Muscle layer of duodenum (tissue), 2 donors: Measurements from ENCODE around the gene CTAG1B.
"Not testable (repeated sequence)": the region's sequence is repeated elsewhere in the genome, so short reads cannot be mapped to it uniquely, and the experiment has no call there.

ENCODE experiments used
- H3K27ac ChIP-seq: one replicate; pipeline ENCODE4 v1.7.0; 2013; ENCODE audit warnings: mild to moderate bottlenecking, low read length
- H3K27me3 ChIP-seq: one replicate; pipeline ENCODE4 v1.7.0; 2013; ENCODE audit warnings: low read depth, mild to moderate bottlenecking, control low read depth, low read length
- H3K36me3 ChIP-seq, 2 donors: one replicate each; pipeline ENCODE4 v1.7.0; 2013; ENCODE audit warnings: low read length in 2 of 2, control low read depth in 1 of 2, mild to moderate bottlenecking in 1 of 2; ENCODE audit not compliant: insufficient read depth in 2 of 2, control insufficient read depth in 1 of 2
- H3K4me1 ChIP-seq, 2 donors: one replicate each; pipeline ENCODE4 v1.7.0; 2013; ENCODE audit warnings: low read length in 2 of 2, mild to moderate bottlenecking in 2 of 2, control low read depth in 1 of 2, moderate library complexity in 1 of 2; ENCODE audit not compliant: insufficient read depth in 2 of 2, control insufficient read depth in 1 of 2
- H3K4me3 ChIP-seq, 2 donors: one replicate each; pipeline ENCODE4 v1.7.0; 2013; ENCODE audit warnings: low read length in 2 of 2, low read depth in 1 of 2, mild to moderate bottlenecking in 1 of 2
- H3K9me3 ChIP-seq, 2 donors: one replicate each; pipeline ENCODE4 v1.7.0; 2013; ENCODE audit warnings: low read length in 2 of 2, control low read depth in 1 of 2, mild to moderate bottlenecking in 1 of 2; ENCODE audit not compliant: control insufficient read depth in 1 of 2
- donor health status: healthy.

CTAG1B gene

GRCh38 chrX:154599531-154599930, 19.6 kb downstream of the CTAG1B start:
- H3K27me3 ChIP-seq = no peaks in the 10 kb centered on the region
- H3K4me3 ChIP-seq = no peak overlapping the region
- no peaks in the 10 kb centered on the region for H3K4me1 ChIP-seq
- H3K27ac ChIP-seq = no peak overlapping the region
- H3K36me3 ChIP-seq = no peaks in the 10 kb centered on the region
- no peaks in the 10 kb centered on the region for H3K9me3 ChIP-seq

GRCh38 chrX:154598656-154599055, 20.4 kb downstream of the CTAG1B start:
- Histone ChIP-seq H3K27me3 (no peaks in the 10 kb centered on the region), H3K4me3 (no peak overlapping the region), H3K27ac (no peak overlapping the region), H3K9me3 (no peaks in the 10 kb centered on the region), H3K4me1 (no peaks in the 10 kb centered on the region), H3K36me3 (no peaks in the 10 kb centered on the region)

- no peak overlapping the region for H3K27ac ChIP-seq
- no peaks in the 10 kb centered on the region for H3K4me1 ChIP-seq
- no peaks in the 10 kb centered on the region for H3K36me3 ChIP-seq
- H3K27me3 ChIP-seq = no peaks in the 10 kb centered on the region
- H3K9me3 ChIP-seq = no peaks in the 10 kb centered on the region
- no peak overlapping the region for H3K4me3 ChIP-seq
Measured at GRCh38 chrX:154597221-154597620, 21.9 kb downstream of the CTAG1B start.

- H3K4me3 ChIP-seq = no peak overlapping the region
- no peaks in the 10 kb centered on the region for H3K27me3 ChIP-seq
- no peaks in the 10 kb centered on the region for H3K9me3 ChIP-seq
- H3K4me1 ChIP-seq = no peaks in the 10 kb centered on the region
- H3K36me3 ChIP-seq = no peaks in the 10 kb centered on the region
- H3K27ac ChIP-seq = no peak overlapping the region
Measured at GRCh38 chrX:154596290-154596929, 22.7 kb downstream of the CTAG1B start.

- Histone ChIP-seq H3K4me3 (no peak overlapping the region), H3K36me3 (no peaks in the 10 kb centered on the region), H3K27ac (no peak overlapping the region), H3K27me3 (no peaks in the 10 kb centered on the region), H3K9me3 (no peaks in the 10 kb centered on the region), H3K4me1 (no peaks in the 10 kb centered on the region)
Measured at GRCh38 chrX:154595559-154596249, 23.4 kb downstream of the CTAG1B start.

- Histone ChIP-seq H3K4me1 (no peaks in the 10 kb centered on the region), H3K27me3 (no peaks in the 10 kb centered on the region), H3K27ac (no peak overlapping the region), H3K9me3 (no peaks in the 10 kb centered on the region), H3K36me3 (no peaks in the 10 kb centered on the region), H3K4me3 (no peak overlapping the region)
Measured at GRCh38 chrX:154594491-154594890, 24.6 kb downstream of the CTAG1B start.

GRCh38 chrX:154593201-154593600, 25.9 kb downstream of the CTAG1B start:
- no peaks in the 10 kb centered on the region for H3K36me3 ChIP-seq
- H3K9me3 ChIP-seq = no peaks in the 10 kb centered on the region
- no peaks in the 10 kb centered on the region for H3K27me3 ChIP-seq

GRCh38 chrX:154592505-154592904, 26.6 kb downstream of the CTAG1B start:
- Histone ChIP-seq H3K4me3 (no peak overlapping the region), H3K27me3 (no peaks in the 10 kb centered on the region), H3K36me3 (no peaks in the 10 kb centered on the region), H3K27ac (no peak overlapping the region), H3K4me1 (no peaks in the 10 kb centered on the region), H3K9me3 (no peaks in the 10 kb centered on the region)

More at GRCh38 chrX:154593201-154593600, 25.9 kb downstream of the CTAG1B start:
- Histone ChIP-seq H3K4me1 (no peaks in the 10 kb centered on the region), H3K4me3 (no peak overlapping the region), H3K27ac (no peak overlapping the region)

GRCh38 chrX:154590415-154590814, 28.7 kb downstream of the CTAG1B start:
- H3K9me3 ChIP-seq, H3K4me3 ChIP-seq, H3K27ac ChIP-seq, H3K4me1 ChIP-seq, H3K27me3 ChIP-seq, H3K36me3 ChIP-seq: not testable (repeated sequence)

GRCh38 chrX:154584585-154585183, 34.4 kb downstream of the CTAG1B start, which contains the start of gene CTAG1A:
TSS of gene CTAG1A (plus strand) at chrX:154585133. CDS start at chrX:154585207, 74 bp downstream.
- not testable (repeated sequence) for H3K4me3 ChIP-seq, H3K27ac ChIP-seq, H3K9me3 ChIP-seq, H3K27me3 ChIP-seq, H3K4me1 ChIP-seq, H3K36me3 ChIP-seq

GRCh38 chrX:154582994-154583393, 36.1 kb downstream of the CTAG1B start:
- H3K4me1 ChIP-seq, H3K36me3 ChIP-seq, H3K27ac ChIP-seq, H3K9me3 ChIP-seq, H3K4me3 ChIP-seq, H3K27me3 ChIP-seq: not testable (repeated sequence)
